Measurements from ENCODE around the gene B3GNT4.

DNA sequence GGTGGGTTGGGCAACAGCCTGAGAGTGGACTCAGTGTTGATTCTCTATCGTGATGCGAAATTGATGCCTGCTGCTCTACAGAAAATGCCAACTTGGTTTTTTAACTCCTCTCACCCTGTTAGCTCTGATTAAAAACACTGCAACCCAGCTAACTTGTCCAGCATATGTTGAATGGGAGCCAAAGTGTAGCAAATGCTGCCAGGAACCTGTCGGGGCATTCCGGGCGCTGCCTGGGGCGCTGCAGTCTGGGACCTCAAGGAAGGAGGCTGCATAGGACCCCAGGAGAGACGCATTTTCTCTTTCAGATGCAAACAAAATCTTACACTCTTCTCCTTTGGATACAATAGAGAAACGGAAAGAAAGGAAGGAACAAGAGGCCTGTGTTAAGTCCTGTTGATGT is 3.9 kb downstream of the B3GNT4 start:
- TF ChIP-seq, protein P1, sequence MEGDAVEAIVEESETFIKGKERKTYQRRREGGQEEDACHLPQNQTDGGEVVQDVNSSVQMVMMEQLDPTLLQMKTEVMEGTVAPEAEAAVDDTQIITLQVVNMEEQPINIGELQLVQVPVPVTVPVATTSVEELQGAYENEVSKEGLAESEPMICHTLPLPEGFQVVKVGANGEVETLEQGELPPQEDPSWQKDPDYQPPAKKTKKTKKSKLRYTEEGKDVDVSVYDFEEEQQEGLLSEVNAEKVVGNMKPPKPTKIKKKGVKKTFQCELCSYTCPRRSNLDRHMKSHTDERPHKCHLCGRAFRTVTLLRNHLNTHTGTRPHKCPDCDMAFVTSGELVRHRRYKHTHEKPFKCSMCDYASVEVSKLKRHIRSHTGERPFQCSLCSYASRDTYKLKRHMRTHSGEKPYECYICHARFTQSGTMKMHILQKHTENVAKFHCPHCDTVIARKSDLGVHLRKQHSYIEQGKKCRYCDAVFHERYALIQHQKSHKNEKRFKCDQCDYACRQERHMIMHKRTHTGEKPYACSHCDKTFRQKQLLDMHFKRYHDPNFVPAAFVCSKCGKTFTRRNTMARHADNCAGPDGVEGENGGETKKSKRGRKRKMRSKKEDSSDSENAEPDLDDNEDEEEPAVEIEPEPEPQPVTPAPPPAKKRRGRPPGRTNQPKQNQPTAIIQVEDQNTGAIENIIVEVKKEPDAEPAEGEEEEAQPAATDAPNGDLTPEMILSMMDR (IDR thresholded peaks at IDR 0.05), result no peak
- no peak for TF ChIP-seq EZH2 (IDR thresholded peaks at IDR 0.05; ENCODE audit: borderline replicate concordance, insufficient read depth, low read depth, low read length, poor library complexity, severe bottlenecking)
